ENCODE results near the gene PLEKHJ1. TPM values are rescaled to one million over a fixed set of nuclear protein-coding genes. Genes with fewer than 3 reads are reported as not detected.

The PLEKHJ1 gene
- total and polyA plus RNA-seq, 2 of the 13 experiments (the other 11 are each of a cell fraction or from before 2014, with no cell fraction given): 70.5 to 130 TPM

- TF ChIP-seq TFE3 (CRISPR knock-in tag; IDR thresholded peaks at IDR 0.05) (no peak; the same call in 1 of the 2 replicates), FOSL2 (CRISPR knock-in tag; IDR thresholded peaks at IDR 0.05) (peak; percentile 43; the same call in 1 of the 2 replicates), RARA (CRISPR knock-in tag; IDR thresholded peaks at IDR 0.05) (peak; percentile 86), E2F2 (CRISPR knock-in tag; IDR thresholded peaks at IDR 0.05; ENCODE audit: borderline replicate concordance) (no peak), ZNF260 (CRISPR knock-in tag; IDR thresholded peaks at IDR 0.05; ENCODE audit: borderline replicate concordance, low read depth) (0 out of 2 replicates have a peak, but pooled peaks have one; percentile 1), JUN (CRISPR knock-in tag; IDR thresholded peaks at IDR 0.05) (no peak), ZBED4 (CRISPR knock-in tag; IDR thresholded peaks at IDR 0.05; ENCODE audit: borderline replicate concordance) (no peak), ARID5B (CRISPR knock-in tag; IDR thresholded peaks at IDR 0.05) (peak; percentile 44), ZNF652 (CRISPR knock-in tag; IDR thresholded peaks at IDR 0.05; ENCODE audit: borderline replicate concordance, low read depth) (no peak), MYPOP (CRISPR knock-in tag; IDR thresholded peaks at IDR 0.05) (no peak; the same call in 1 of the 2 replicates), CHD4 (IDR thresholded peaks at IDR 0.05; ENCODE audit: borderline replicate concordance, low read length) (0 out of 2 replicates have a peak, but pooled peaks have one; percentile 37), CHD2 (IDR thresholded peaks at IDR 0.05; ENCODE audit: low read depth, low read length) (no peak)
These were observed 607 bp downstream of the PLEKHJ1 start (continued) for GRCh38 chr19:2235381-2236063.
